ENCODE measurements around the gene ACVR1C.

- TF ChIP-seq CTCF (IDR thresholded peaks at IDR 0.05) (no peak), EP300 (IDR thresholded peaks at IDR 0.05) (no peak)
Observed at GRCh38 chr2:157476953-157477709, 151.5 kb downstream of the ACVR1C start.
